Trophoblast cell (in vitro differentiated cells and primary cell): ENCODE data around the gene TMEM200B.

Experiments used
- DNase-seq, 2 donors: peaks; one replicate each; pipeline ENCODE4 v3.0.0-alpha.2; 2016
- H2AFZ ChIP-seq: 2 replicates; pipeline ENCODE4 v1.6.1; 2013; ENCODE audit warnings: low read length, moderate library complexity, mild to moderate bottlenecking; ENCODE audit not compliant: insufficient read depth, poor library complexity
- H2AK5ac ChIP-seq: 2 replicates; pipeline ENCODE4 v1.6.1; 2013; ENCODE audit warnings: mild to moderate bottlenecking, low read length
- H2BK120ac ChIP-seq: 2 replicates; pipeline ENCODE4 v1.6.1; 2013; ENCODE audit warnings: low read length, mild to moderate bottlenecking, moderate library complexity; ENCODE audit not compliant: insufficient read depth, poor library complexity
- H2BK12ac ChIP-seq: 2 replicates; pipeline ENCODE4 v1.6.1; 2013; ENCODE audit warnings: mild to moderate bottlenecking, low read length, moderate library complexity
- H2BK5ac ChIP-seq: 2 replicates; pipeline ENCODE4 v1.6.1; 2013; ENCODE audit warnings: low read length, low read depth, moderate library complexity, mild to moderate bottlenecking; ENCODE audit not compliant: poor library complexity
- H3K14ac ChIP-seq: 2 replicates; pipeline ENCODE4 v1.6.1; 2013; ENCODE audit warnings: mild to moderate bottlenecking, low read length
- H3K18ac ChIP-seq: 2 replicates; pipeline ENCODE4 v1.6.1; 2013; ENCODE audit warnings: mild to moderate bottlenecking, low read length
- H3K23ac ChIP-seq: 2 replicates; pipeline ENCODE4 v1.6.1; 2013; ENCODE audit warnings: low read length
- H3K27ac ChIP-seq: 2 replicates; pipeline ENCODE4 v1.5.1; 2013; ENCODE audit warnings: low read depth, mild to moderate bottlenecking, inconsistent platforms, low read length, moderate library complexity
- H3K27me3 ChIP-seq: 2 replicates; pipeline ENCODE4 v1.6.1; 2013; ENCODE audit warnings: inconsistent platforms, mild to moderate bottlenecking, low read length, moderate library complexity; ENCODE audit not compliant: insufficient read depth
- H3K36me3 ChIP-seq, 2 experiments: 1 replicate in 1 of 2; 2 replicates in 1 of 2; pipeline ENCODE4 v1.6.1; 2013; ENCODE audit warnings: low read length in 2 of 2, mild to moderate bottlenecking in 2 of 2, moderate library complexity in 1 of 2; ENCODE audit not compliant: insufficient read depth in 2 of 2, control insufficient read depth in 1 of 2
- H3K4ac ChIP-seq: 2 replicates; pipeline ENCODE4 v1.6.1; 2013; ENCODE audit warnings: low read depth, mild to moderate bottlenecking, low read length, moderate library complexity
- H3K4me1 ChIP-seq, 2 experiments: 1 replicate in 1 of 2; 2 replicates in 1 of 2; pipeline ENCODE4 v1.6.1; 2013; ENCODE audit warnings: low read length in 2 of 2, mild to moderate bottlenecking in 2 of 2, moderate library complexity in 1 of 2; ENCODE audit not compliant: insufficient read depth in 2 of 2, control insufficient read depth in 1 of 2
- H3K4me2 ChIP-seq: 2 replicates; pipeline ENCODE4 v1.6.1; 2013; ENCODE audit warnings: inconsistent platforms, mild to moderate bottlenecking, low read length, moderate library complexity
- H3K4me3 ChIP-seq: 2 replicates; pipeline ENCODE4 v1.5.1; 2013; ENCODE audit warnings: mild to moderate bottlenecking, low read depth, low read length, inconsistent platforms
- H3K79me1 ChIP-seq: one replicate; pipeline ENCODE4 v1.6.1; 2013; ENCODE audit warnings: low read length
- H3K79me2 ChIP-seq: 2 replicates; pipeline ENCODE4 v1.6.1; 2013; ENCODE audit warnings: low read length, mild to moderate bottlenecking; ENCODE audit not compliant: control insufficient read depth, insufficient read depth, poor library complexity
- H3K9ac ChIP-seq: 2 replicates; pipeline ENCODE4 v1.6.1; 2013; ENCODE audit warnings: mild to moderate bottlenecking, low read length
- H3K9me3 ChIP-seq: 2 replicates; pipeline ENCODE4 v1.6.1; 2013; ENCODE audit warnings: low read depth, mild to moderate bottlenecking, control low read depth, inconsistent platforms, low read length; ENCODE audit not compliant: insufficient read depth
- H4K12ac ChIP-seq: 2 replicates; pipeline ENCODE4 v1.6.1; 2013; ENCODE audit warnings: low read depth, mild to moderate bottlenecking, low read length, moderate library complexity
- H4K8ac ChIP-seq: 2 replicates; pipeline ENCODE4 v1.6.1; 2013; ENCODE audit warnings: low read depth, mild to moderate bottlenecking, low read length, moderate library complexity
- H4K91ac ChIP-seq: one replicate; pipeline ENCODE4 v1.6.1; 2013; ENCODE audit warnings: low read depth, mild to moderate bottlenecking, low read length, moderate library complexity
- WGBS: extraction: QIAGEN DNeasy Blood & Tissue Kit; methylation state at CpG from one replicate; pipeline ENCODE4 v1.1.7; 2013; ENCODE audit warnings: missing lambda C conversion rate; ENCODE audit not compliant: insufficient read length, insufficient coverage; ENCODE audit errors: extremely low coverage; 5-methylcytosine and 5-hydroxymethylcytosine counted together

TMEM200B gene

DNA sequence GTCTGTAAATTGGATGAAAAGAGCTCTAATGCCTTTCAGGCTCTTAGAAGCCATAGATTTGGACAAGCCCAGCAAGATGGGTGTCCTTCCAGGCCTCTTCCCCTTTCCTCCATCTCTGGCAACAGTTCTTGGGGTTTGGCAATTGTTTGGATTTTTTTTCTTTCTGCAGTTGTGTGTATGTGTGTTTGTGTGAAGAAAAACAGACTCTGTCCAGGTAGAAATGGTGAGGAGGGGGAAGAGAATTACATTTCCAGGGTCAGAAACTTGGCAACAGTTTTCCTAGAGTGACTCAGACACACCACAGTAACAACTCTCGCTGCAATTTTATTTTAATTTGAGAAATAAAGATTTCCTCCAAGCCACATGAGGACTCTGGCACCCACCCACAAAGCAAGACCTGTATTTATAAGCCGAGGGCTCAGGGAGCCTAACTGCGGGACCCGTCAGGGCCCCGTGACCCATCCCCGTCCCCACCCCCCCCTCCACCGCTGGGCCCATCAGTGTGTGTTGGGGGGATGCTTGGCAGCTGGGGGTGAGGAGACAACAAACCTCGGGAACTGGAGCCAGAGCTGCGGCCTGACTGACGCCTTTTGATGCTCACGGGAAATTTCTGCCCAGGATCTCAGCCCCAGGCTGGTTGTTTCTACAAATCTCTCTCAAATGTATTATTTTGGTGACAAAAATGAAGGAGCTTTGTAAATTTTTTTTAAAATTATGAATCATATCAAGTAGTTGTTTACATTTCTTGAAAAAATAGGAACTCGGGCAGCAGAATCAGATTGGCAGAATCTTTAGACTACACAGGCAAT lies 4.4 kb downstream of the TMEM200B start:
- H3K36me3 ChIP-seq: peaks cover 16 to 20% of the 10 kb centered on the region in 2 experiments
- no peak overlapping the region for H2BK120ac ChIP-seq
- no CpG with 5 or more reads among the region's 12 CpGs for WGBS
- H3K9me3 ChIP-seq: no peaks in the 10 kb centered on the region
- H3K9ac ChIP-seq: no peak overlapping the region
- no peak overlapping the region for H2BK5ac ChIP-seq
- no peak overlapping the region for H3K4me2 ChIP-seq
- H2AFZ ChIP-seq: no peak overlapping the region
- H4K8ac ChIP-seq: no peak overlapping the region
- no peak overlapping the region for H4K91ac ChIP-seq
- H3K23ac ChIP-seq: no peak overlapping the region
- no peak overlapping the region for H3K4me3 ChIP-seq
- peaks cover 23% of the 10 kb centered on the region for H3K79me1 ChIP-seq
- H2AK5ac ChIP-seq: no peak overlapping the region
- no peak for DNase-seq
- H3K4me1 ChIP-seq: peaks cover 2% of the 10 kb centered on the region in 2 experiments
- H2BK12ac ChIP-seq: no peak overlapping the region
- H4K12ac ChIP-seq: no peak overlapping the region
- no peak overlapping the region for H3K4ac ChIP-seq
- H3K14ac ChIP-seq: no peak overlapping the region
- peaks cover 8% of the 10 kb centered on the region for H3K27me3 ChIP-seq
- H3K79me2 ChIP-seq: peaks cover 18% of the 10 kb centered on the region
- H3K27ac ChIP-seq: no peak overlapping the region
- H3K18ac ChIP-seq: no peak overlapping the region

- no CpG with 5 or more reads among the region's 2 CpGs for WGBS
- no peak overlapping the region for H2AK5ac ChIP-seq
Measured at GRCh38 chr1:29117381-29117780, 6.3 kb downstream of the TMEM200B start.

DNA sequence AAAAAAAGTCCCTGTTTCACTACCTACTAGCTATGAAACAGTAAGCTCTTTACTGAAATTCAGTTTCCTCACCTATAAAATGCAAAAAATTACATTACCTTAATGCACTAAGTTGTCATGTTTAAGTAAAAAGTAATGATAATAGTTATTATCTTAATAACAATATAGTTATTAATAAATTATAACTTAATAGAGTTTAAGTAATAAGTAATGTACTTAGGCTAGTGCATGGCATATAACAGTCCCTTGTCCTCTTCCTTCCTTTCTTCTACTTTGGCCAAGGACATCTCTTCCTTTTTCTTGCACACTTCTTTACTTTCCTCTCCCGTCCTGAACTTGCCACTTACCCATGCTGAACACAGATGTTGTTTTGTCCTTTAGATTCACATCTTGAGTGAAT lies 9.0 kb downstream of the TMEM200B start:
- Histone ChIP-seq H3K36me3 (peaks cover 9 to 11% of the 10 kb centered on the region in 2 experiments), H3K4ac (no peak overlapping the region), H3K14ac (no peak overlapping the region), H3K9me3 (no peaks in the 10 kb centered on the region), H3K27me3 (no peaks in the 10 kb centered on the region), H2AK5ac (no peak overlapping the region), H2AFZ (no peak overlapping the region), H3K79me2 (no peaks in the 10 kb centered on the region), H2BK12ac (no peak overlapping the region), H3K4me2 (no peak overlapping the region), H4K91ac (no peak overlapping the region), H4K12ac (no peak overlapping the region), H3K4me3 (no peak overlapping the region), H2BK120ac (no peak overlapping the region), H4K8ac (no peak overlapping the region), H3K4me1 (no peaks in the 10 kb centered on the region), H3K79me1 (no peaks in the 10 kb centered on the region), H3K9ac (no peak overlapping the region), H2BK5ac (no peak overlapping the region), H3K18ac (no peak overlapping the region), H3K23ac (no peak overlapping the region), H3K27ac (no peak overlapping the region)
- no peak for DNase-seq
- no CpG with 5 or more reads among the region's 1 CpG for WGBS

More at GRCh38 chr1:29117381-29117780, 6.3 kb downstream of the TMEM200B start:
- Histone ChIP-seq H3K23ac (no peak overlapping the region), H4K12ac (no peak overlapping the region), H3K4me2 (no peak overlapping the region), H3K27me3 (peaks cover 2% of the 10 kb centered on the region), H4K91ac (no peak overlapping the region), H3K18ac (no peak overlapping the region), H3K27ac (no peak overlapping the region), H4K8ac (no peak overlapping the region), H3K79me2 (peaks cover 4% of the 10 kb centered on the region), H3K9ac (no peak overlapping the region), H3K14ac (no peak overlapping the region), H2BK5ac (no peak overlapping the region), H3K36me3 (peaks cover 16 to 20% of the 10 kb centered on the region in 2 experiments), H3K9me3 (no peaks in the 10 kb centered on the region), H3K4me3 (no peak overlapping the region), H2BK12ac (no peak overlapping the region), H3K79me1 (peaks cover 6% of the 10 kb centered on the region), H3K4ac (no peak overlapping the region), H2BK120ac (no peak overlapping the region), H3K4me1 (peaks cover 2% of the 10 kb centered on the region in 2 experiments), H2AFZ (no peak overlapping the region)
- DNase-seq: no peak

- Histone ChIP-seq H4K12ac (no peak overlapping the region), H3K27ac (no peak overlapping the region), H3K4me3 (no peak overlapping the region), H3K4me1 (no peaks in the 10 kb centered on the region), H3K27me3 (no peaks in the 10 kb centered on the region), H4K8ac (no peak overlapping the region), H3K18ac (no peak overlapping the region), H3K23ac (no peak overlapping the region), H4K91ac (no peak overlapping the region), H3K14ac (no peak overlapping the region), H3K9me3 (no peaks in the 10 kb centered on the region), H3K4me2 (no peak overlapping the region), H2BK12ac (no peak overlapping the region), H3K79me1 (no peaks in the 10 kb centered on the region), H2BK5ac (no peak overlapping the region), H3K79me2 (no peaks in the 10 kb centered on the region), H3K9ac (no peak overlapping the region), H3K4ac (no peak overlapping the region), H2AK5ac (no peak overlapping the region), H2AFZ (no peak overlapping the region), H3K36me3 (peaks cover 8% of the 10 kb centered on the region in 2 experiments), H2BK120ac (no peak overlapping the region)
- WGBS: no CpG with 5 or more reads among the region's 6 CpGs
- no peak for DNase-seq
Measured at GRCh38 chr1:29113413-29114117, 10.1 kb downstream of the TMEM200B start.
